ENCODE results near the gene GATA5.

The GATA5 gene

DNA sequence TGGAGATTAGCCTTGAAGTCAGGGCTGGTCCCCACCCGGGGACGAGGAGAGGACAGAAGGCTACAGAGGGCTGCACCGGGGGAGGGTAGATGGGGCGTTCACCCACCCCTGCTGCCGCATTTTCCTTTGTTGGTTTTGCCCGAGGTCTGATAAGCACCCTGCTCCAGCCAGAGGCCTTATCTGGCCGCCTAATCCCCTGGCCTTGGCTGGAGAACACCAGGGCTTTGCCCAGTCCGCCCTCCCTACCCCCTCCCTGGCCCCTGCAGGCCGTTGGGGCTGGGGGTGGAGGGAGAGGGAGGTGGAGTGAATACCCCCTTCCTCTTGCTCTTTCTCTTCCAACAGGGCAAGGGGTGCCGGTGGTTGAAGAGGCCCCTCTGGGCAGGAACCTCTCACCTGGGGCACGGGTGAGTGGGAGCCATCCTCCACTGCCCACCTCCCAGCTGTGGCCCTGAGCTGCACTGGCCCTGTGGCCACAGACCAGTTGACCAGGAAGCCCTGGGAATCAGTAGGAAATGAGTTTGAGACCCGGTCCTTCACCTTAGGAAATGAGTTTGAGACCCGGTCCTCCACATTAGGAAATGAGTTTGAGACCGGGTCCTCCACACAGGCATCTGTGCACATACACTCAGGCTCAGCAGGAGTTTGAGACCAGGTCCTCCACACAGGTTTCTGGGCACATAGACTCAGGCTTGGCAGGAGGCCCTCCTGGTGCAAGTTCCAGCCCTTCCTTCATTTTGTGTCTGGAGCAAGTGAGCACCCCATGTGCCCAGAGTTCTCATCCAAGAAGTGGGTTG, 12.0 kb upstream of the GATA5 start:
- DNase-seq (ENCODE audit: insufficient read length, low spot score) (no peak), FAIRE-seq (no peak)
- TF ChIP-seq, protein P1, sequence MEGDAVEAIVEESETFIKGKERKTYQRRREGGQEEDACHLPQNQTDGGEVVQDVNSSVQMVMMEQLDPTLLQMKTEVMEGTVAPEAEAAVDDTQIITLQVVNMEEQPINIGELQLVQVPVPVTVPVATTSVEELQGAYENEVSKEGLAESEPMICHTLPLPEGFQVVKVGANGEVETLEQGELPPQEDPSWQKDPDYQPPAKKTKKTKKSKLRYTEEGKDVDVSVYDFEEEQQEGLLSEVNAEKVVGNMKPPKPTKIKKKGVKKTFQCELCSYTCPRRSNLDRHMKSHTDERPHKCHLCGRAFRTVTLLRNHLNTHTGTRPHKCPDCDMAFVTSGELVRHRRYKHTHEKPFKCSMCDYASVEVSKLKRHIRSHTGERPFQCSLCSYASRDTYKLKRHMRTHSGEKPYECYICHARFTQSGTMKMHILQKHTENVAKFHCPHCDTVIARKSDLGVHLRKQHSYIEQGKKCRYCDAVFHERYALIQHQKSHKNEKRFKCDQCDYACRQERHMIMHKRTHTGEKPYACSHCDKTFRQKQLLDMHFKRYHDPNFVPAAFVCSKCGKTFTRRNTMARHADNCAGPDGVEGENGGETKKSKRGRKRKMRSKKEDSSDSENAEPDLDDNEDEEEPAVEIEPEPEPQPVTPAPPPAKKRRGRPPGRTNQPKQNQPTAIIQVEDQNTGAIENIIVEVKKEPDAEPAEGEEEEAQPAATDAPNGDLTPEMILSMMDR (IDR thresholded peaks at IDR 0.05; ENCODE audit: insufficient read depth, missing control alignments) = no peak

DNA sequence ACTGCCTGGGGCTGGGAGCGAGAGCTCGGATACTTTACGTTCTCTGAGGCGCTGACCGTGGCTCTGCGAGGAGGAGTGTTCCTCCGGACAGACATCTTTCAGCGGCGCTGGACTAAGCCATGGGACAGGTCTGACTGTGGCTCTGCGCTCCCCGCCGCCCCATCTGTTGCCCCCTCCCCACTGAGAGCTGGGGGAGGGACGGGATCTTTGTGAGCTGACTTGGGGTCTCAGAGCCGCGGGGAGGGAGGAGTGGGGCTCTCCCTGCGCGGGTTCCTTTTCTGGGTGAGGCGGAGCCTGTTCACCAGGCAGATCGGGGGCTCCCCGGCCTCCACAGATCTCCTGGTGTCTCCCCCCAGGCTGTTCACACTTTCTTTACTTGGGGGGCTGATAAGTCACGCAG, 11.3 kb upstream of the GATA5 start:
- FAIRE-seq (no peak), DNase-seq (ENCODE audit: insufficient read length, low spot score) (no peak)
- TF ChIP-seq, protein P1 (IDR thresholded peaks at IDR 0.05; ENCODE audit: insufficient read depth, missing control alignments) = no peak

DNA sequence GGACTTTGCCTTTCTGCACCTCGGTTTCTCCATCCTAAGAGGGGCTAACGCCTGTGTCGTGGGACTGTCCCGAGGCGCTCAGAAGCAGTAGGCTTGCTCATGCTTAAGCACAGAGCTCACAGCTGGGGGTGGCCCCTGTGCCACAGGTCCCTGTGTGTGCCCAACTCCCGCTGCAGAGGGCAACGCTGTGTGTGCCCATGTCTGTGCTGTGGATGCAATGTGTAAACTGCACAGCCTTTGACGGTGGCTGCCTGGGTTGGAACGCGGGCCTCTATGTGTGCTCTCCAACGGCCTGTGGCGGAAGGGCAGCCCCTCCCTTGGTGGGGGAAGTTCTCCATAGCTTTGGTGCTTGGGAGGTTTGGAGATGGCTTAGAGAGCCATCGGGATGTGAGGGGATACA, 10.7 kb upstream of the GATA5 start:
- TF ChIP-seq, protein P1 (IDR thresholded peaks at IDR 0.05; ENCODE audit: insufficient read depth, missing control alignments) = no peak
- no peak for DNase-seq (ENCODE audit: insufficient read length, low spot score)
- no peak for FAIRE-seq

DNA sequence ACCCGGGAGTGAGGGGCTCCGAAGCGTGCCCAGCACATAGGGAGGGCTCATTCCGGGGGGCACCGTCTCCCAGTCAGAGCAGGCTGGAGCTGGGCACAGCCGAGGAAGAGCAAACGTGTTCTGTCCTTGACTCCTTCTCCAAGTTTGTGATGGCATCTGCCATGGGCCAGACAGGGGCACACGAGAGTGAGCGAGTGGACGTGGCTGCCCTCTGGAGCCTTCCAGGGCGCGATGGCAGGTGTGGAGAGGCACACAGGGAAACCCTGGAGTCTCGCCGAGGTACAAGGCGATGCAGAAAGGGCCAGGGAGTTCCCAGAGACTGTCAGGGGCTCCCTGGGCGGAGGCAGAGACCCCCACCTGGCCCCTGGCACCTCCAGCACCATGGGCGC, 9.9 kb upstream of the GATA5 start:
- FAIRE-seq = no peak
- TF ChIP-seq, protein P1 (IDR thresholded peaks at IDR 0.05; ENCODE audit: insufficient read depth, missing control alignments) = no peak
- DNase-seq (ENCODE audit: insufficient read length, low spot score) = no peak

DNA sequence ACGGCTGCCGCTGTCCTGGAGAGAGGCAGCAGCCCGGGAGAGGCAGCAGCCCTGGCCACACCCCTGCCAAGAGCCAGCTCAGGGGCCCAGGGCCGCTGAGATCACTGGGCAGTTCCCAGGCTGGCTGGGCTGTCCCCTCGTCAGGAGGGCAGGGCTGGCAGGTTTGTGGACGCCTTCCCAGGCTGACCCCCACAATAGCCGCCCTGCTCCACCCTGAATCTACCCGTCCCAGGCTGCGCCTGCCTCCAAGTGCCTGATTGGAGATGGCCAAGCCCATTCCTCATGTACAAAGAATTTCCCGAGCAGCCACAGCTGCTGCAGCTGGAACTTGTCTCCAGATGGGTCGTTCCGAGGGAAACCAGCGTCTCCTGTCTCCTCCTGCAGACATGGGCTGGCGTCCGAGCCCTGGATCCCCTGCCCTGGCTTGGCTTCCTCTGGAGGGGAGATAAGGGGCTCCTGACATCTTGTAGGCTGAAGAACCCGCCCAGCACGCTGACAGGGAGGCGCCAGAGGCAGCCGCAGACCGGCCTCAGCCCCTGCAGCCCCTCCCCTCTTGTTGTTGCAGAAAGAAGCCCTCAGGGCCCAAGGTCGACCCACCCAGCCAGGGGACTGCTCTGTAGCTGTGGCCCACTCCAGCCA, 9.4 kb upstream of the GATA5 start:
- no peak for FAIRE-seq
- TF ChIP-seq, protein P1 (IDR thresholded peaks at IDR 0.05; ENCODE audit: insufficient read depth, missing control alignments) = no peak
- no peak for DNase-seq (ENCODE audit: insufficient read length, low spot score)

DNA sequence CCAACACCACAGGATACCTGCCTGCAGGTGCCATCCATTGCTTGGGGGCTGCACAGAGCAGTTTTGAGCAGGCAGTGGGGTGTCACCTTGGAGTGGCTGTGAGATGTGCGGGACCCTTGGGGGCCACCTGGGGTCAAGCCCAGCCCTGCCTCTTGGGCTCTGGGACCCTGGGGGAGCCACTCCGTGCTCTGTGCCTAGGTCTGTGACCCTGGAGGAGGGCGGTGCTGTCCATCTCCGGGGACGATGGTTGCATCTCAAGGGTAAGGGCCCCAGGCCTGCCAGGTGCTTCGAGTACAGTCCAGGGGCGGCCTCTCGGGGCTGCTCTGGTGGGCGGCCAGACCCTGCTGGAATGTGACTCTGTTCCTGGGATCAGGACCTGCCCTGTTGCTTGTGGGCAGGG, 8.7 kb upstream of the GATA5 start:
- FAIRE-seq = no peak

More for the DNA sequence above, 8.7 kb upstream of the GATA5 start:
- DNase-seq (ENCODE audit: insufficient read length, low spot score) = no peak
- TF ChIP-seq, protein P1 (IDR thresholded peaks at IDR 0.05; ENCODE audit: insufficient read depth, missing control alignments) = no peak
